Lower leg skin (tissue), 4 donors: ENCODE results near the gene ODF4. TPM values are rescaled to one million over a fixed set of nuclear protein-coding genes. Genes with fewer than 3 reads are reported as not detected.
"Not testable (repeated sequence)": the region's sequence is repeated elsewhere in the genome, so short reads cannot be mapped to it uniquely, and the experiment has no call there.

Experiments used
- DNase-seq, 2 donors: peaks; one replicate each; pipeline ENCODE4 v3.0.0-alpha.2; 2019; ENCODE audit warnings: low spot score in 2 of 2
- H3K4me3 ChIP-seq: fragments of 200-600 bp; sonication (generic); 2 replicates; pipeline ENCODE4 v1.5.1; 2017; ENCODE audit warnings: mild to moderate bottlenecking, low read depth; ENCODE audit not compliant: poor library complexity, severe bottlenecking
- POLR2A ChIP-seq, 2 donors: fragments of 450-650 bp; IDR thresholded peaks; one replicate each; pipeline ENCODE4 v1.6.1; 2016 to 2017; ENCODE audit warnings: antibody characterized with exemption in 2 of 2, mild to moderate bottlenecking in 1 of 2, moderate library complexity in 1 of 2
- WGBS, 2 donors: methylation state at CpG; one replicate each; pipeline ENCODE4 v1.1.5; 2018; 5-methylcytosine and 5-hydroxymethylcytosine counted together
- intact Hi-C: fragments of 100-400 bp; cut with DNase I; formaldehyde crosslinking; loops from one replicate; pipeline ENCODE4 v1.15.0; 2023; ENCODE audit warnings: low total_unique reads
- total RNA-seq, 4 donors: library from RNA; depleted of rRNA; stranded (reverse); fragments of >200 nt; gene quantifications; one replicate each; pipeline ENCODE4 v1.1.0, GENCODE V29; 2016
- TF ChIP-seq, protein P1 (sequence below), 3 donors: fragments of 450-650 bp; IDR thresholded peaks; one replicate each; pipeline ENCODE4 v1.5.1; 2016; ENCODE audit warnings: antibody characterized with exemption in 3 of 3, mild to moderate bottlenecking in 3 of 3, moderate library complexity in 2 of 3

The ODF4 gene
- total RNA-seq, 4 donors from 2014 or later, result not detected

DNA sequence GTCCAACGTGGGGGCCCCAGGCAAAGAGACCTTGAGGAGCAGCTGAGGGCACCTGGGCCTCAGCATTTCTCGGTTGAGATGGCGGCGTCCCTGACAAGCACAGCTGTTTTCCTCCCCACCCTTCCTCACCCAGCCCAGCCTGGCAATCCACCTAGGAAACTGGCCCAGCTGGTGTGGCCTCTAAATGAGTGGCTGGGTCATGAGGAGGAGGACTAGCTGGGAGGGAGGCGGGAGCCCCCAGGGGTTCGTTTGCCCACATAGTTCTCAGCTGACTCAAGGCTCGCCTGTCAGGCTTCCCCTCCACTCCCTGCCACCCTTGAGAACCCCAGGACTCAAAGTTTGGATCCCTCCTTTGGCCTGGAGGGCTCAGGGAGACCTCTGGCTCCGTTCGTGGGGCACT, 52.1 kb downstream of the ODF4 start:
- peak in 1 of 2 donors; percentile 69 for DNase-seq
- WGBS, 2 donors, result 35 to 43% methylated on average over 6 to 9 of the region's 9 CpGs
- TF ChIP-seq POLR2A (IDR thresholded peaks at IDR 0.05), result no peak
- TF ChIP-seq, protein P1, sequence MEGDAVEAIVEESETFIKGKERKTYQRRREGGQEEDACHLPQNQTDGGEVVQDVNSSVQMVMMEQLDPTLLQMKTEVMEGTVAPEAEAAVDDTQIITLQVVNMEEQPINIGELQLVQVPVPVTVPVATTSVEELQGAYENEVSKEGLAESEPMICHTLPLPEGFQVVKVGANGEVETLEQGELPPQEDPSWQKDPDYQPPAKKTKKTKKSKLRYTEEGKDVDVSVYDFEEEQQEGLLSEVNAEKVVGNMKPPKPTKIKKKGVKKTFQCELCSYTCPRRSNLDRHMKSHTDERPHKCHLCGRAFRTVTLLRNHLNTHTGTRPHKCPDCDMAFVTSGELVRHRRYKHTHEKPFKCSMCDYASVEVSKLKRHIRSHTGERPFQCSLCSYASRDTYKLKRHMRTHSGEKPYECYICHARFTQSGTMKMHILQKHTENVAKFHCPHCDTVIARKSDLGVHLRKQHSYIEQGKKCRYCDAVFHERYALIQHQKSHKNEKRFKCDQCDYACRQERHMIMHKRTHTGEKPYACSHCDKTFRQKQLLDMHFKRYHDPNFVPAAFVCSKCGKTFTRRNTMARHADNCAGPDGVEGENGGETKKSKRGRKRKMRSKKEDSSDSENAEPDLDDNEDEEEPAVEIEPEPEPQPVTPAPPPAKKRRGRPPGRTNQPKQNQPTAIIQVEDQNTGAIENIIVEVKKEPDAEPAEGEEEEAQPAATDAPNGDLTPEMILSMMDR (IDR thresholded peaks at IDR 0.05), result no peak
- H3K4me3 ChIP-seq, result no peak overlapping the region
- intact Hi-C loops, result no loop called here

DNA sequence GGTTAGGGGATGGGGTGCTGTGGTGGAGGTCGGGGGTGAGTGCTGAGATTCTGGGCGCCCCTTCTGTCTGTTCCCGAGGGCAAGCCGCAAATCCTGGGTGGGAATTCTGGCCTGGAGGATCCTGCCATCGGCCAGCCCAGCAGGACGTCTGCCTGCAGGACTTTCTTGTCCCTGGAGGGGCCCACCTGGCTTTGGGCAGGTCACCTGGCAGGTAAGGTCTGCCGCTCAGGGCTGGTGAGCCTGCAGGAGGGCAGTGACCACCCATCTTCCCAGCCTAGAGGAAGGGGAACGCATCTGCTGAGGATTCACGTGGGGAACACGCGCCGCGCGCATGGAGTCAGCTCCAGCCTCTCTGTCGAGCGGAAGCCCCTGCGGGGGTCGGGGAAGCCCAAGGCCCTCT, 52.6 kb downstream of the ODF4 start:
- TF ChIP-seq, protein P1 (IDR thresholded peaks at IDR 0.05), result no peak
- no peak for TF ChIP-seq POLR2A (IDR thresholded peaks at IDR 0.05)
- intact Hi-C loops, result no loop called here
- no peak overlapping the region for H3K4me3 ChIP-seq
- DNase-seq, result peak in 1 of 2 donors; percentile 60
- 66 to 68% methylated on average over 14 to 17 of the region's 18 CpGs for WGBS, 2 donors

DNA sequence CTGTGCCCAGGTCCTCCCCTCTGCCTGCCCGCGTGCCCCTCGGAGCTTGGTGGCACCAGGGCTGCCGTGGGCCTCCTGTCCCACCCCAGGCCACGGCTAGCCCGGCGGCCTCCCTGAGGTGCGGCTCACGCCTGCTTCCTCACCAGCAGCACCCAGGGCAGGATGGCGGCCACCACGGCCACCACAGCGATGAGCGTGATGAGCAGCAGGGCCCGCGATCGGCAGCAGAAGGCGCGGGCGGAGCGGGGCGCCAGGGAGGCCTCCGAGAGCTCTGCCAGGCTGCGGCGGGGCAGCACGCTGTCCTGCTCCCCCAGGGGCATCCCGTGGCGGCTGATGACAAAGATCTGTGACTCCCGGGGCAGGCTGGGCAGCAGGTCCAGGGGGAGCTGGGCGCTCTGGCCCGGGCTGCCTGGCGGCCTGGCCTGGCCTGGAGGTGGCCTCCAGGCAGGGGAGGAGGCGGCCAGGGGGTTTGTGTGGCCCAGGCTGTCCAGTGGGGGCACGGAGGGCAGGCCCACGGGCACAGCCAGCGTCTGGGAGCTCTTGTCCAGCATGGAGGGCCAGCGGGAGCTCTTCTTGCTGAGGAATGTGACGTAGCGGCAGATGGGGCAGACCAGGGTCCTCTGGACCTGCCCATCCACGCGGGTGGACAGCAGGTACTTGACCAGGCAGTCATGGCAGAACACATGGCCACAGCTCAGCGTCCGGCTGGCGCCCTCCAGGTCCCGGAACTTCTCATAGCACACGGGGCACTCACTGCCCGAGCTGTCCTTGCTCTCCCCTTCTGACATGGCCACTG, 53.2 kb downstream of the ODF4 start:
- 83 to 87% methylated on average over 21 to 26 of the region's 46 CpGs for WGBS, 2 donors
- intact Hi-C loops, result no loop called here
- peak in 1 of 2 donors; percentile 74 for DNase-seq
- no peak for TF ChIP-seq POLR2A (IDR thresholded peaks at IDR 0.05)
- TF ChIP-seq, protein P1 (IDR thresholded peaks at IDR 0.05), result no peak
- H3K4me3 ChIP-seq, result no peak overlapping the region

GRCh38 chr17:8393470-8394231, 54.0 kb downstream of the ODF4 start:
- no peak overlapping the region for H3K4me3 ChIP-seq
- WGBS, 2 donors, result 53 to 55% methylated on average over 8 of the region's 8 CpGs

GRCh38 chr17:8394497-8394896, 54.9 kb downstream of the ODF4 start:
- intact Hi-C loops, H3K4me3 ChIP-seq: not testable (repeated sequence)
- peak in 1 of 2 donors; percentile 76 for DNase-seq
- WGBS, 2 donors, result 63 to 83% methylated on average over 9 of the region's 9 CpGs

More at GRCh38 chr17:8393470-8394231, 54.0 kb downstream of the ODF4 start:
- intact Hi-C loops, result no loop called here
- peak in 1 of 2 donors; percentile 77 for DNase-seq
- TF ChIP-seq, protein P1 (IDR thresholded peaks at IDR 0.05), result no peak

Other genes with a start within 250 kb of the ODF4 start
- 100 to 1,000 TPM in 1 of 4 donors, 10 to 100 TPM in 3; 73.8 to 143 (median 88.2) TPM for gene ALOXE3, start 221.3 kb upstream of the ODF4 start, total RNA-seq
- not detected for gene HES7, start 215.7 kb upstream of the ODF4 start, total RNA-seq
- gene PER1, start 187.4 kb upstream of the ODF4 start, total RNA-seq, result 100 to 1,000 TPM; 197 to 545 (median 266) TPM
- 10 to 100 TPM; 43.5 to 58.9 (median 49.3) TPM for gene VAMP2, start 176.9 kb upstream of the ODF4 start, total RNA-seq
- 10 to 100 TPM; 15.9 to 21.0 (median 17.6) TPM for gene TMEM107, start 163.5 kb upstream of the ODF4 start, total RNA-seq
- gene BORCS6, start 149.7 kb upstream of the ODF4 start, total RNA-seq, result 10 to 100 TPM; 22.0 to 26.6 (median 25.0) TPM
- 10 to 100 TPM in 2 of 4 donors, 1 to 10 TPM in 2; 3.2 to 12.9 (median 8.6) TPM for gene AURKB, start 129.3 kb upstream of the ODF4 start, total RNA-seq
- gene CTC1, start 91.8 kb upstream of the ODF4 start, total RNA-seq, result 10 to 100 TPM; 11.2 to 32.0 (median 15.9) TPM
- gene PFAS, start 90.6 kb upstream of the ODF4 start, total RNA-seq, result 10 to 100 TPM in 3 of 4 donors, 1 to 10 TPM in 1; 6.2 to 19.0 (median 15.7) TPM
- 10 to 100 TPM; 11.4 to 18.1 (median 13.5) TPM for gene RANGRF, start 51.2 kb upstream of the ODF4 start, total RNA-seq
- 1 to 10 TPM in 2 of 4 donors, under 1 TPM in 1, not detected in 1; 0.27 to 3.7 (median 2.6) TPM for gene SLC25A35, start 44.4 kb upstream of the ODF4 start, total RNA-seq
- gene ARHGEF15, start 29.6 kb upstream of the ODF4 start, total RNA-seq, result 10 to 100 TPM in 2 of 4 donors, 1 to 10 TPM in 2; 4.5 to 18.8 (median 10.0) TPM
- 1,000 to 10,000 TPM; 3,126 to 5,795 (median 3,707) TPM for gene RPL26, start 43.4 kb downstream of the ODF4 start, total RNA-seq
- gene RNF222, start 58.0 kb downstream of the ODF4 start, total RNA-seq, result 10 to 100 TPM; 13.4 to 16.3 (median 15.0) TPM
- gene NDEL1, start 96.0 kb downstream of the ODF4 start, total RNA-seq, result 100 to 1,000 TPM; 129 to 160 (median 145) TPM